K562 (cell line): ENCODE measurements around the gene ANKS3. TPM values are rescaled to one million over a fixed set of nuclear protein-coding genes. Genes with fewer than 3 reads are reported as not detected.
A peak's percentile ranks its signal among the peaks of the same experiment; 100 is the strongest.

Experiments used
- ATAC-seq: fragments of 200-7000 bp; cut with Tn5 transposase; 3 replicates; pipeline ENCODE4 v1.9.1; 2020; ENCODE audit warnings: moderate library complexity
- BruUV-seq: library from RNA; stranded (reverse); fragments of 400-500 nt; replicated peaks from 2 replicates; lab custom pipeline; 2021; lab: Mats Ljungman, UMichigan
- CTCF ChIA-PET: fragments of 300-600 bp; formaldehyde crosslinking; extraction: SDS; loops from one replicate; lab custom pipeline; 2021; ENCODE audit warnings: low intra/inter-chr PET ratio; lab: Yijun Ruan, JAX
- POLR2A ChIA-PET: fragments of 300-600, 350-650 bp; sonication (Branson Sonifier 250); formaldehyde crosslinking; extraction: SDS; loops from one replicate; lab custom pipeline; 2021; ENCODE audit warnings: antibody characterized with exemption, inconsistent platforms; lab: Yijun Ruan, JAX
- DNase-seq, 4 experiments: peaks; one replicate each; pipeline versions ENCODE4 v3.0.0 to v3.0.0-alpha.2; 2011 to 2018; ENCODE audit warnings: low spot score in 3 of 4, mixed read lengths in 3 of 4; ENCODE audit errors: extremely low read depth in 1 of 4
- FAIRE-seq: peaks from 2 replicates; lab custom pipeline; 2011; peaks lifted over from hg19 to GRCh38; lab: Jason Lieb, UNC
- H2AFZ ChIP-seq: 2 replicates; pipeline ENCODE4 v1.6.0; 2011; ENCODE audit warnings: low read depth, low read length, control low read depth, inconsistent platforms
- H3K27ac ChIP-seq: fragments of 200-600 bp; 3 replicates; pipeline ENCODE4 v1.8.0; 2011; ENCODE audit warnings: low read depth, mild to moderate bottlenecking, control low read depth, inconsistent platforms, low read length, moderate library complexity, mixed read lengths; ENCODE audit errors: extremely low read depth
- H3K27me3 ChIP-seq, 2 experiments: fragments of 300-600 bp in 1 of 2; 2 replicates in 1 of 2; 3 replicates in 1 of 2; pipeline versions ENCODE4 v1.6.0 to v1.8.0; 2011; ENCODE audit warnings: inconsistent platforms in 2 of 2, low read length in 2 of 2, mild to moderate bottlenecking in 1 of 2, mixed read lengths in 1 of 2, moderate library complexity in 1 of 2; ENCODE audit not compliant: control insufficient read depth in 2 of 2, insufficient read depth in 2 of 2
- H3K36me3 ChIP-seq: fragments of 300-600 bp; 3 replicates; pipeline ENCODE4 v1.8.0; 2011; ENCODE audit warnings: mild to moderate bottlenecking, low read length, inconsistent platforms; ENCODE audit not compliant: control insufficient read depth, insufficient read depth
- H3K4me1 ChIP-seq, 2 experiments: fragments of 200-600 bp in 1 of 2; replicated peaks in 1 of 2; 2 replicates in 1 of 2; 3 replicates in 1 of 2; pipeline versions ENCODE4 v1.5.1 to v1.8.0; 2011; ENCODE audit warnings: inconsistent platforms in 2 of 2, low read length in 2 of 2, mild to moderate bottlenecking in 1 of 2, mixed read lengths in 1 of 2, moderate library complexity in 1 of 2; ENCODE audit not compliant: control insufficient read depth in 2 of 2, insufficient read depth in 2 of 2
- H3K4me2 ChIP-seq: 2 replicates; pipeline ENCODE4 v1.6.1; 2011; ENCODE audit warnings: low read length, control low read depth, inconsistent platforms, mixed read lengths; ENCODE audit not compliant: insufficient read depth
- H3K4me3 ChIP-seq: fragments of 200-600 bp; sonication (generic), shearing (Covaris generic); 2 replicates; pipeline ENCODE4 v1.5.1; 2016; ENCODE audit warnings: control low read depth, inconsistent platforms
- H3K79me2 ChIP-seq: fragments of 200-600 bp; 3 replicates; pipeline ENCODE4 v1.8.0; 2011; ENCODE audit warnings: low read length, inconsistent platforms; ENCODE audit not compliant: control insufficient read depth, insufficient read depth
- H3K9ac ChIP-seq, 2 experiments: 2 replicates each; pipeline versions ENCODE4 v1.6.0 to v1.6.1; 2011; ENCODE audit warnings: low read depth in 2 of 2, low read length in 2 of 2, control low read depth in 1 of 2, inconsistent platforms in 1 of 2, mild to moderate bottlenecking in 1 of 2, mixed read lengths in 1 of 2; ENCODE audit not compliant: insufficient read depth in 1 of 2
- H3K9me1 ChIP-seq: one replicate; pipeline ENCODE4 v1.6.0; 2011; ENCODE audit warnings: inconsistent platforms, mild to moderate bottlenecking, low read length, moderate library complexity; ENCODE audit not compliant: control insufficient read depth, insufficient read depth
- H3K9me3 ChIP-seq: replicated peaks from 2 replicates; pipeline ENCODE4 v1.5.1; 2011; ENCODE audit warnings: low read depth, low read length, inconsistent platforms; ENCODE audit not compliant: control insufficient read depth, insufficient read depth
- H4K20me1 ChIP-seq: replicated peaks from 2 replicates; pipeline ENCODE4 v1.6.1; 2011; ENCODE audit warnings: low read length, inconsistent platforms, mixed read lengths; ENCODE audit not compliant: control insufficient read depth, insufficient read depth
- POLR2G ChIP-seq: fragments of 200-400 bp; formaldehyde crosslinking; IDR thresholded peaks from 2 replicates; pipeline ENCODE4 v1.6.1; 2017; ENCODE audit warnings: low read depth, mild to moderate bottlenecking, antibody characterized with exemption, low read length, moderate library complexity
- whole genome bisulfite sequencing: fragments of 100-300 bp; shearing (Covaris generic); methylation state at CpG from one replicate; pipeline ENCODE4 v1.1.6; 2016; ENCODE audit warnings: low coverage, mixed read lengths; ENCODE audit not compliant: insufficient coverage; ENCODE audit errors: missing lambda C conversion rate; 5-methylcytosine and 5-hydroxymethylcytosine counted together
- in situ Hi-C: fragments of 300-500 bp; cut with MboI; formaldehyde crosslinking; loops from 4 replicates; pipeline ENCODE4 v1.15.0; 2018; ENCODE audit warnings: inconsistent platforms, mixed read lengths
- intact Hi-C: fragments of 100-400 bp; cut with micrococcal nuclease; formaldehyde crosslinking; loops from 2 replicates; pipeline ENCODE4 v1.14.2; 2022
- polyA plus RNA-seq, 8 experiments: library from polyadenylated mRNA; depleted of rRNA in 4 of 8; stranded (reverse) in 5 of 8; unstranded in 3 of 8; fragments of >200 nt; fragmentation: Nextera tagmentation in 2 of 8; fragmentation: Illumina TruSeq in 1 of 8; extraction: Ambion mirVana in 2 of 8; extraction: Trizol in 1 of 8; gene quantifications; 2 replicates each; pipeline versions ENCODE4 v1.2.1 to v1.2.3, GENCODE V29; 2011 to 2014; ENCODE audit warnings: inconsistent platforms in 1 of 8, missing spikeins in 1 of 8
- total RNA-seq, 7 experiments: library from RNA; depleted of rRNA in 6 of 7; stranded (reverse); fragments of >200 nt in 6 of 7; fragmentation: Illumina TruSeq in 2 of 7; extraction: Trizol in 2 of 7; gene quantifications; 2 replicates each; pipeline versions ENCODE4 v1.2.1 to v1.2.3, GENCODE V29; 2011 to 2021; ENCODE audit warnings: low replicate concordance in 1 of 7
- TF ChIP-seq, protein P1 (sequence below): IDR thresholded peaks from 2 replicates; pipeline ENCODE4 v1.6.1; 2011; ENCODE audit warnings: borderline replicate concordance, low read depth, mild to moderate bottlenecking, moderate library complexity, low read length; ENCODE audit not compliant: insufficient read depth, poor library complexity, severe bottlenecking

Gene ANKS3
- total and polyA plus RNA-seq, 9 of the 15 experiments (the other 6 are each of a cell fraction or from before 2014, with no cell fraction given) = 0.43 to 25.7 (median 14.8) TPM

DNA sequence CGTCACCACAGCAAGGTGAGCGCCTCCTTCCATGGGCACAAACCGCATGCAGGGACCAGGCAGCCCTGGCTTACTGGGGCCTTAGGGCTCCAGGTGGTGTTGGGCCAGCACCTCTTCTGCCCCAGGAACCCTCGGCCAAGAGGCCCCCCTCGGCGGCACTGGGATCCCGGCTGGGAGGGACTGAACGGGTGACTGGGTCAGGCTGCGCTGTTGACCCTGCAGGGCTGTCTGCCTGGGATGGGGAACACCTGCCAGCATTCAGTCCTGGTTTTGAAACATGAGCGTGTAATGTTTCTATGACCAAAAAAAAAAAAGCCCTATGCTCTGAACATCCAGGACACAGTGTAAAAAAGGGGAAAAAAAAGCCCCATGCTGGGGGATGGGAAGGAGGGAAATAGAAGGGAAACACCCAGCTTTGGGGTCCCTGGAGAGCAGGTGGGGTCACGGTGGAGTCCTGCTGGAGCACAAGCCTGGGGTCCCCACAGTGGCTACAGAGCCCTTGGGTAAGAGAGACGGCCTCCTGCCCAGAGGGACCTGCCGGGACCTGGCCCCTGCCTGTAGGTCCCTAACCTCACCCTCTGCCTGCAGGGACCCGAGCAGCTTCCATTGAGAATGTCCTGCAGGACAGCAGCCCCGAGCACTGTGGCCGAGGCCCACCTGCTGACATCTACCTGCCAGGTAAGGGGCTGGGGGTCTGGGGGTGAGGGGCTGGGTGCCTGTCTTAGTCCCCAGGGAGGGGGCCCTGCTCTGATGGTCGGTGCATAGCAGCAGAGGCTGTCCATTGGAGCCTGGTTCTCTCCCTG, 50.6 kb downstream of the ANKS3 start:
- H3K9ac ChIP-seq = peak overlapping the region in 1 of 2 experiments; percentile 26; a peak in 2 of 4 replicates
- in situ Hi-C loops = no loop called here
- CTCF ChIA-PET = no interaction called here

More for the DNA sequence above, 50.6 kb downstream of the ANKS3 start:
- Histone ChIP-seq H4K20me1 (no peaks in the 10 kb centered on the region), H3K9me1 (no peaks in the 10 kb centered on the region), H3K36me3 (peaks cover 50% of the 10 kb centered on the region; the same call in 2 of the 3 replicates), H3K9me3 (no peaks in the 10 kb centered on the region), H3K79me2 (no peaks in the 10 kb centered on the region), H3K27ac (no peak overlapping the region), H3K4me2 (no peak overlapping the region), H3K4me3 (no peak overlapping the region), H2AFZ (no peak overlapping the region), H3K4me1 (peaks cover 0 to 48% of the 10 kb centered on the region in 2 experiments; a peak in 2 of 5 replicates), H3K27me3 (no peaks in the 10 kb centered on the region)
- no peak for DNase-seq
- no peak for ATAC-seq
- 87% methylated on average over 11 of the region's 17 CpGs for WGBS
- TF ChIP-seq, protein P1, sequence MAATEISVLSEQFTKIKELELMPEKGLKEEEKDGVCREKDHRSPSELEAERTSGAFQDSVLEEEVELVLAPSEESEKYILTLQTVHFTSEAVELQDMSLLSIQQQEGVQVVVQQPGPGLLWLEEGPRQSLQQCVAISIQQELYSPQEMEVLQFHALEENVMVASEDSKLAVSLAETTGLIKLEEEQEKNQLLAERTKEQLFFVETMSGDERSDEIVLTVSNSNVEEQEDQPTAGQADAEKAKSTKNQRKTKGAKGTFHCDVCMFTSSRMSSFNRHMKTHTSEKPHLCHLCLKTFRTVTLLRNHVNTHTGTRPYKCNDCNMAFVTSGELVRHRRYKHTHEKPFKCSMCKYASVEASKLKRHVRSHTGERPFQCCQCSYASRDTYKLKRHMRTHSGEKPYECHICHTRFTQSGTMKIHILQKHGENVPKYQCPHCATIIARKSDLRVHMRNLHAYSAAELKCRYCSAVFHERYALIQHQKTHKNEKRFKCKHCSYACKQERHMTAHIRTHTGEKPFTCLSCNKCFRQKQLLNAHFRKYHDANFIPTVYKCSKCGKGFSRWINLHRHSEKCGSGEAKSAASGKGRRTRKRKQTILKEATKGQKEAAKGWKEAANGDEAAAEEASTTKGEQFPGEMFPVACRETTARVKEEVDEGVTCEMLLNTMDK = no peak
- 0 out of 2 replicates have a peak, but pooled peaks have one; percentile 4 for TF ChIP-seq POLR2G
- FAIRE-seq = no peak
- POLR2A ChIA-PET = interaction anchor here (1.0 kb wide), 1 partner anchor 12 kb away, joined by 3 read pairs; no protein-coding TSS in a partner anchor
- BruUV-seq = no TSS peak
- intact Hi-C loops = no loop called here
